EH (cell line): ENCODE data around the gene HSD17B4.
"Not testable (repeated sequence)": the region's sequence is repeated elsewhere in the genome, so short reads cannot be mapped to it uniquely, and the experiment has no call there.

Source experiments
- DNase-seq: peaks from one replicate; pipeline ENCODE4 v3.0.0-alpha.2; 2015; ENCODE audit warnings: low read depth

The HSD17B4 gene

DNA sequence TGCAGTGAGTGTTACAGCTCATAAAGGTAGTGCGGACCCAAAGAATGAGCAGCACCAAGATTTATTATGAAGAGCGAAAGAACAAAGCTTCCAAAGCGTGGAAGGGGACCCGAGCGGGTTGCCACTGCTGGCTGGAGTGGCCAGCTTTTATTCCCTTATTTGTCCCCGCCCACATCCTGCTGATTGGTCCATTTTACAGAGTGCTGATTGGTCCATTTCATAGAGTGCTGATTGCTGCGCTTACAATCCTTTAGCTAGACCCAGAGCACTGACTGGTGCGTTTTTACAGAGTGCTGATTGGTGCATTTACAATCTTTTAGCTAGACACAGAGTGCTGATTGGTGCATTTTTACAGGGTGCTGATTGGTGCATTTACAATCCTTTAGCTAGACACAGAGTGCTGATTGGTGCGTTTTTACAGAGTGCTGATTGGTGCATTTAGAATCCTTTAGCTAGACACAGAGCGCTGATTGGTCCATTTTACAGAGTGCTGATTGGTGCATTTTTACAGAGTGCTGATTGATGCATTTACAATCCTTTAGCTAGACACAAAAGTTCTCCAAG, 19.5 kb upstream of the HSD17B4 start:
- DNase-seq, result not testable (repeated sequence)

DNA sequence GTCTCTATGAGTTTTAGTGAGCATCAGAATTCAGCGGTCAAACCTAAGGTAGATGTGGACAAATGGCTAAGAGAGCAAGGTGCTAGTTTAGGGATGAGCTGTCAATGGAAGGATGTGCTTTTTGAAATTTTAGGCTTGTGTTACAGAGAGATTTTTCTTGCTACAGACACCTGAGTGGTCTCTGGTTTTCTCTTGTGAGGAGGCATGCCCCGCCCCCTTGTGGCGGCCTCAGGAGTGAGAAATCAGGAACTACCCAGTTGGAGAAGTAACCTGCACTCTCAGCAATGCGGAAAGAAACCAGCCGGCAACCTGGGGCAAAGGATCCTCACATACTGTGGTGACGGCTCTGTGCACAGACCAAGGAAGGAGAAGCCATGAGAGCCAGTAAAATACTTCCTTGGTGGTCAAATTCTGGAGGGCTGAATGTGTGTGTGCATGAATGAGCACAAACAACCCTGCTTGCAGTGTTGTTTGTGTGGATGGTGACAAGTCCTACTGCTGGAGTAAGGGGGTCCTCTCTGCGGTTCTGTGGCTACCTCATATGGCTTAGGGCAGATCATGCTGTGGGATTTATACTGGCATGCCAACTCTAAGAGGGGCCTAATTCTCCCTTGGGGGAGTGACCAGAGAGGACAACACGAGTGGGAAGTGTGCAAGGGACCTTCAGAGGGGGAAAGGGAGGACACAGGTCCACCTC, 16.7 kb upstream of the HSD17B4 start:
- peak; percentile 50 for DNase-seq

DNA sequence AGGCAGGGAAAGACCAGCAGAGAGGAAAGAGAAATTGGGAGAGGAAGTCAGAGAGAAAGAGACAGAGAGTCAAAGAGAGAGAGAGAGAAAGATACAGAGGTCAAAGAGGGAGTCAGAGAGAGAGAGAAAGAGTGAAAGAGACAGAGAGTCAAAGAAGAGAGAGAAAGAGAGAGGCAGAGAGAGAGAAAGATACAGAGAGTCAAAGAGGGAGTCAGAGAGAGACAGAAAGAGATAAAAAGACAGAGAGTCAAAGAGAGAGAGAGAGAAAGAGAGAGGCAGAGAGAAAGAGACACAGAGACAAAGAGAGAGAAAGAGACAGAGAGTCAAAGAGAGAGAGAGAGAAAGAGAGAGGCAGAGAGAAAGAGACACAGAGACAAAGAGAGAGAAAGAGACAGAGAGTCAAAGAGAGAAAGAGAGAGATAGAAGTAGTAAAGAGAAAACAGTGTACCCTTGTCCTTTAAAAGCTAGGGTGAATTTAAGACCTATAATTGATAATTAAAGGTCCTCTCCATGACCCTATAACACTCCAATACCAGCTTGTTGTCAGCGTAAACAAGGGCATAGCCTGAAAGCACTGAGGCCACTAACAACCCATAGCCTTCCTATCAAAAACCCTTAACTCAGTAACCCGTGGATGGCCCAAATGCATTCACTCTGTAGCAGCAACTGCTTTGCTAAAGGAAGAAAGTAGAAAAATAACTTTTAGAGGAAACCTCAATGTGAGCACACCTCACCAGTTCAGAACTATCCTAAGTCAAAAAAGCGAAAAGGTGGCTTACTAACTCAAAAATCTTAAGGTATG, 14.3 kb upstream of the HSD17B4 start:
- DNase-seq, result not testable (repeated sequence)

DNA sequence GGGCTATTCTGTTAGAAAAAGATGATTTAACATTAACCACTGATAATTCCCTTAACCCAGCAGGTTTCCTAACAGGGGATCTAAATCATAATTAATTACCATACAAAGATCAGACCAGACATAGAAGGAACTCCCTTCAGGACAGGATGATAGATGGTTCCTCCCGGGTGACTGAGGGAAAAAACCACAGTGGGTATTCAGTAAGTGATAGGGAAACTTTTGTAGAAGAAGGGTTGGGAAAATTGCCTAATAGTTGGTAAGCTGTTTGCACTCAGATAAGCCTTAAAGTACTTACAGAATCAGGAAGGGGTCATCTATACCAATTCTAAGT, 13.7 kb upstream of the HSD17B4 start:
- DNase-seq, result not testable (repeated sequence)

- no peak for DNase-seq
Observed at GRCh38 chr5:119439140-119439631, 13.1 kb upstream of the HSD17B4 start.

DNA sequence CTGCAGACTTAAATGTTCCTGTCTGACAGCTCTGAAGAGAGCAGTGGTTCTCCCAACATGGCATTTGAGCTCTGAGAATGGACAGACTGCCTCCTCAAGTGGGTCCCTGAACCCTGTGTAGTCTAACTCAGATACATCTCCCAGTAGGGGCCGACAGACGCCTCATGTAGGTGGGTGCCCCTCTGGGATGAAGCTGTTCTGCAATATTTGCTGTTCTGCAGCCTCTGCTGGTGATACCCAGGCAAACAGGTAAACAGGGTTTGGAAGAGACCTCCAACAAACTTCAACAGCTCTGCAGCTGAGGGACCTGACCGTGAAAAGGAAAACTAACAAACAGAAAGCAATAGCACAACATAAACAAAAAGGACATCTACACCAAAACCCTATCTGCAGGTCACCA, 12.7 kb upstream of the HSD17B4 start:
- DNase-seq, result not testable (repeated sequence)

DNA sequence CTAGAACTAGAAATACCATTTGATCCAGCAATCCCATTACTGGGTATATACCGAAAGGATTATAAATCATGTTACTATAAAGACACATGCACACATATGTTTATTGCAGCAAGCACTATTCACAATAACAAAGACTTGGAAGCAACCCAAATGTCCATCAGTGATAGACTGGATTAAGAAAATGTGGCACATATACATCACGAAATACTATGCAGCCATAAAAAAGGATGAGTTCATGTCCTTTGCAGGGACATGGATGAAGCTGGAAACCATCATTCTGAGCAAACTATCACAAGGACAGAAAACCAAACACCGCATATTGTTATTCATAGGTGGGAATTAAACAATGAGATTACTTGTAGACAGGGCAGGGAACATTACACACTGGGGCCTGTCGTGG, 7.7 kb upstream of the HSD17B4 start:
- DNase-seq, result not testable (repeated sequence)

DNA sequence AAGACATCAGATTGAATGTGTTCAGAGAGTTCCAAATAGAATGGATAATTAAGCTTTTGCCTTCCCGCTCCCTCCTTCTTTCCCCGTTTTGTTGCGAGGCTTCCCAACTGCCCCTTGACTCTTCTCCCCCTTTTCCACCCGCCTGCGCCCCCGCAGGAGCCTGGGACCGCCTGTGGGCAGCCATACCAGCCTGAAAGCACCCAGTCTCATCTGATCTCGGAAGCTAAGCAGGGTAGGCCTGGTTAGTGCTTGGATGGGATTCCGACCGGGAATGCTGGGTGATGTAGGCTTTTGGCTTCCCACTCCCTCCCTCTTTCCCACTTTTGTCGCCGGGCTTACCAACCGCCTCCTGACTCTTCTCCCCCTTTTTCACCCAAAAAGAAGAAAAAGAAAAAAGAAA, 6.8 kb upstream of the HSD17B4 start:
- no peak for DNase-seq

GRCh38 chr5:119449882-119450281, 2.4 kb upstream of the HSD17B4 start:
- DNase-seq, result no peak

DNA sequence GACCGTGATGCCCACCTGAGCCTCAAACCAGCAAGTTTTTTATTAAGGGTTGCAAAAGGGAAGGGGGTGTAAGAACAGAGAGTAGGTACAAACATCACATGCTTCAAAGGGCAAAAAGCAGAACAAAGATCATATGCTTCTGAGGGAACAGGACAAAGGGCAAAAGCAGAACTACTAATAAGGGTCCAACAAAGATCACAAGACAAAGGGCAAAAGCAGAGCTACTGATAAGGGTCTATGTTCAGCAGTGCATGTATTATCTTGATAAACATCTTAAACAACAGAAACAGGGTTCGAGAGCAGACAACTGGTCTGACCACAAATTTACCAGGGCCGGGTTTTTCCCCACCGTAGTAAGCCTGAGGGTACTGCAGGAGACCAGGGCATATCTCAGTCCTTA, 1.7 kb upstream of the HSD17B4 start:
- not testable (repeated sequence) for DNase-seq

- DNase-seq, result no peak
Observed at GRCh38 chr5:119451561-119451960, 736 bp upstream of the HSD17B4 start.

GRCh38 chr5:119452060-119452372, 281 bp upstream of the HSD17B4 start:
- no peak for DNase-seq

GRCh38 chr5:119453040-119453373, 710 bp downstream of the HSD17B4 start:
- peak; percentile 37 for DNase-seq

DNA sequence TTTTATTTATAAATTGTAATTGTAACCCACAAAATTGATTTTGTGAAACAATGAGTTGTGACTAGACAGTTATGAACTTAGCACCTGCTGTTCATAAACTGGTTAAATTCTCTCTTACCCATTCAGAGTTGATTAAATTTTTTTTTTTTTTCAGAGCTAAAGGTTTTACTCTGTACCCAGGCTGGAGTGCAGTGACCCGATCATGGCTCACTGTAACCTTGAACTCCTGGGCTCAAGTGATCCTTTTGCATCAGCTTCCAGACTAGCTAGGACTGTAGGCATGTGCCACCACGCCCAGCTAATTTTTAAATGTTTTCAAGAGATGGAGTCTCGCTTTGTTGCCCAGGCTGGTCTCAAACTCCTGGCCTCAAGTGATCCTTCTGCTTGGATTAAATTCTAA, 1.9 kb downstream of the HSD17B4 start:
- DNase-seq, result no peak

- no peak for DNase-seq
Observed at GRCh38 chr5:119458911-119459632, 6.8 kb downstream of the HSD17B4 start.

- no peak for DNase-seq
Observed at GRCh38 chr5:119465640-119466039, 13.3 kb downstream of the HSD17B4 start.

GRCh38 chr5:119468286-119468685, 16.0 kb downstream of the HSD17B4 start:
- no peak for DNase-seq

DNA sequence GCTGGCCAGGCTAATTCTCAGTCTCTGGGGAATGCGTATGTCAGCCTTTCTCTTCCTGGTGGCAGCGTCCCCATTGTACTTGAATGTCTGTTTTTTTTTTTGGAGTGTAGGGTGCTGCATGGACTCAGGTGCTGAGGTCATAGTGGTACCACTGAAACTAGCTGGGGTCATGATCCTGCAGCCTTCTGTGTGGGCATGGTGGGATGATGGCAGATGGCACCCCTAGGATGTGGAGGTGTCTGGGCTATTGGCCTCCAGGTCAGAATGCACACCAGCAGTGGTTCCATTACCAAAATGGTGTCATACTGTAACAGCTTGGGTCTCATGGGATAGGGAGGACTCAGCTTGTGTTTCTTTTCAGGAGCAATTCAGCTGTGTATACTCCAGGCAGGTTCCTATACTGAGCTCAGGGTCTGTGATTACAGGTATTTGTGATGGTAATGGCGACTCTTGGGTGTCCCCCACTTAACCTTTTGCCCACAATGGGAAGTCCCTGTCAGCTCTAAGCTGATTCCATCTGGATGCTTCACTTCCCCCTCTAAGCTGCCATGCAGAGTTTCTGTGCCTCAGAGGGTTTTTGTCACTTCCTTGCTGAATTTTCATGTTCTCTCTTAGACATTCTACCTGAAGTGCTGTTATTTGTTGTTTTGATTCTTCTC, 17.9 kb downstream of the HSD17B4 start:
- no peak for DNase-seq

- peak; percentile 44 for DNase-seq
Observed at GRCh38 chr5:119470851-119471451, 18.7 kb downstream of the HSD17B4 start.

DNA sequence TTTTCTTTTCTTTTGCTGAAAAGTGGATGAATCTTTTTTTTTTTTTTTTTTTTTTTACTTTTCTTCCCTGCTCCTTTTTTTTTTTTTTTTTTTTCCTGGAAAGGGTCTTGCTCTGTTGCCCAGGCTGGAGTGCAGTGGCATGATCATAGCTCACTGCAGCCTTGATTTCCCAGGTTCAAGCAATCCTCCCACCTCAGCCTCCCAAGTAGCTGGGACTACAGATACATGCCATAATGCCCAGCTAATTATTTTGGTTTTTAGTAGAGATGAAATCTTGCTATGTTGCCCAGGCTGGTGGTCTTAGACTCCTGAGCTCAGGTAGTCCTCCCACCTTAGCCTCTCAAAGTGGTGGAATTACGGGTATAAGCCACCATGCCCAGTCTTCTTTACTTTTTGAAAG, 20.9 kb downstream of the HSD17B4 start:
- no peak for DNase-seq

GRCh38 chr5:119476341-119476740, 24.0 kb downstream of the HSD17B4 start:
- no peak for DNase-seq

GRCh38 chr5:119478781-119479180, 26.5 kb downstream of the HSD17B4 start:
- peak; percentile 11 for DNase-seq
